Nephron (organoid): Measurements from ENCODE around the gene VLDLR.

Source experiments
- H3K27ac Mint-ChIP-seq, 3 experiments: 2 replicates each; pipeline ENCODE4 v1.8.0; 2020; ENCODE audit warnings: mixed read lengths in 3 of 3, mild to moderate bottlenecking in 2 of 3, moderate library complexity in 1 of 3
- H3K27me3 Mint-ChIP-seq: 2 replicates; pipeline ENCODE4 v1.8.0; 2021; ENCODE audit warnings: low read depth, mild to moderate bottlenecking, moderate library complexity, mixed read lengths
- H3K36me3 Mint-ChIP-seq: 2 replicates; pipeline ENCODE4 v1.8.0; 2020; ENCODE audit warnings: low read depth, mixed read lengths
- H3K4me1 Mint-ChIP-seq: 2 replicates; pipeline ENCODE4 v1.8.0; 2020; ENCODE audit warnings: mixed read lengths
- H3K4me3 Mint-ChIP-seq, 3 experiments: 2 replicates each; pipeline ENCODE4 v1.8.0; 2020; ENCODE audit warnings: mild to moderate bottlenecking in 3 of 3, mixed read lengths in 3 of 3, moderate library complexity in 2 of 3
- H3K9me3 Mint-ChIP-seq: 2 replicates; pipeline ENCODE4 v1.8.0; 2020; ENCODE audit warnings: mixed read lengths
- CTCF ChIP-seq, 3 experiments: fragments of 200-600 bp; sonication (generic); IDR thresholded peaks; one replicate each; pipeline ENCODE4 v1.5.0; 2021; ENCODE audit warnings: antibody characterized with exemption in 3 of 3; ENCODE audit not compliant: unreplicated experiment in 3 of 3

VLDLR gene

GRCh38 chr9:2666569-2666968 lies 45.0 kb downstream of the VLDLR start:
- H3K4me3 Mint-ChIP-seq: no peak overlapping the region

GRCh38 chr9:2673161-2673560 lies 51.6 kb downstream of the VLDLR start:
- H3K9me3 Mint-ChIP-seq: no peaks in the 10 kb centered on the region

More at GRCh38 chr9:2666569-2666968, 45.0 kb downstream of the VLDLR start:
- peaks cover 23% of the 10 kb centered on the region for H3K4me1 Mint-ChIP-seq
- no peak overlapping the region for H3K27ac Mint-ChIP-seq
- peaks cover 15% of the 10 kb centered on the region for H3K9me3 Mint-ChIP-seq
- H3K27me3 Mint-ChIP-seq: no peaks in the 10 kb centered on the region
- no peak for TF ChIP-seq CTCF (IDR thresholded peaks at IDR 0.05; ENCODE audit: unreplicated experiment in 3 of 3)
- H3K36me3 Mint-ChIP-seq: peaks cover 16% of the 10 kb centered on the region

GRCh38 chr9:2674141-2674824 lies 52.7 kb downstream of the VLDLR start:
- Mint-ChIP-seq H3K36me3 (no peaks in the 10 kb centered on the region), H3K27ac (peak overlapping the region in 1 of 3 experiments; percentile 3), H3K27me3 (no peaks in the 10 kb centered on the region), H3K9me3 (no peaks in the 10 kb centered on the region), H3K4me3 (no peak overlapping the region), H3K4me1 (peaks cover 19% of the 10 kb centered on the region)
- TF ChIP-seq CTCF (IDR thresholded peaks at IDR 0.05; ENCODE audit: unreplicated experiment in 3 of 3): no peak

More at GRCh38 chr9:2673161-2673560, 51.6 kb downstream of the VLDLR start:
- TF ChIP-seq CTCF (IDR thresholded peaks at IDR 0.05; ENCODE audit: unreplicated experiment in 3 of 3): no peak
- no peak overlapping the region for H3K4me3 Mint-ChIP-seq
- H3K4me1 Mint-ChIP-seq: peaks cover 19% of the 10 kb centered on the region
- H3K27ac Mint-ChIP-seq: no peak overlapping the region
- H3K36me3 Mint-ChIP-seq: no peaks in the 10 kb centered on the region
- H3K27me3 Mint-ChIP-seq: no peaks in the 10 kb centered on the region

- no peak for TF ChIP-seq CTCF (IDR thresholded peaks at IDR 0.05; ENCODE audit: unreplicated experiment in 3 of 3)
- Mint-ChIP-seq H3K27ac (no peak overlapping the region), H3K4me3 (no peak overlapping the region), H3K4me1 (peaks cover 19% of the 10 kb centered on the region), H3K27me3 (no peaks in the 10 kb centered on the region), H3K36me3 (no peaks in the 10 kb centered on the region), H3K9me3 (no peaks in the 10 kb centered on the region)
Measured at GRCh38 chr9:2675834-2676233, 54.2 kb downstream of the VLDLR start.

GRCh38 chr9:2676466-2676865 lies 54.9 kb downstream of the VLDLR start:
- no peaks in the 10 kb centered on the region for H3K9me3 Mint-ChIP-seq
- no peaks in the 10 kb centered on the region for H3K36me3 Mint-ChIP-seq
- no peak overlapping the region for H3K27ac Mint-ChIP-seq
- peaks cover 19% of the 10 kb centered on the region for H3K4me1 Mint-ChIP-seq
- H3K4me3 Mint-ChIP-seq: no peak overlapping the region
- TF ChIP-seq CTCF (IDR thresholded peaks at IDR 0.05; ENCODE audit: unreplicated experiment in 3 of 3): no peak
- no peaks in the 10 kb centered on the region for H3K27me3 Mint-ChIP-seq
